ENCODE results near the gene STRADA.

GRCh38 chr17:63693411-63694113 is 48.0 kb downstream of the STRADA start:
- TF ChIP-seq CTCF (IDR thresholded peaks at IDR 0.05; ENCODE audit: control extremely low read depth in 1 of 3, insufficient read depth in 1 of 3, low read depth in 1 of 3, low read length in 3 of 3) = no peak
- no peak for TF ChIP-seq EZH2 (IDR thresholded peaks at IDR 0.05; ENCODE audit: low read depth, low read length, severe bottlenecking)
- no peak for TF ChIP-seq CEBPB (IDR thresholded peaks at IDR 0.05; ENCODE audit: low read depth, low read length)
- TF ChIP-seq POLR2AphosphoS5 (IDR thresholded peaks at IDR 0.05; ENCODE audit: low read depth, low read length) = no peak
- TF ChIP-seq MAX (IDR thresholded peaks at IDR 0.05) = no peak
- TF ChIP-seq POLR2A (IDR thresholded peaks at IDR 0.05; ENCODE audit: control extremely low read depth in 1 of 2, low read depth in 2 of 2, low read length in 2 of 2) = no peak
- TF ChIP-seq ATF3 (IDR thresholded peaks at IDR 0.05; ENCODE audit: insufficient read depth, low read depth, low read length) = no peak
- no peak for TF ChIP-seq JUND (IDR thresholded peaks at IDR 0.05; ENCODE audit: low read length)
- TF ChIP-seq PHF8 (conservative IDR thresholded peaks at IDR 0.05; ENCODE audit: low read depth, low read length) = no peak

All from H1 (cell line).